HG02840 (cell line): ENCODE results near the gene FURIN.
"Not testable (repeated sequence)": the region's sequence is repeated elsewhere in the genome, so short reads cannot be mapped to it uniquely, and the experiment has no call there.

ENCODE experiments used
- ATAC-seq: cut with Tn5 transposase; IDR thresholded peaks from one replicate; pipeline ENCODE4 v1.9.1; 2021; ENCODE audit warnings: mild to moderate bottlenecking, moderate library complexity, moderate number of reproducible peaks; ENCODE audit not compliant: unreplicated experiment, low FRiP score

FURIN gene

DNA sequence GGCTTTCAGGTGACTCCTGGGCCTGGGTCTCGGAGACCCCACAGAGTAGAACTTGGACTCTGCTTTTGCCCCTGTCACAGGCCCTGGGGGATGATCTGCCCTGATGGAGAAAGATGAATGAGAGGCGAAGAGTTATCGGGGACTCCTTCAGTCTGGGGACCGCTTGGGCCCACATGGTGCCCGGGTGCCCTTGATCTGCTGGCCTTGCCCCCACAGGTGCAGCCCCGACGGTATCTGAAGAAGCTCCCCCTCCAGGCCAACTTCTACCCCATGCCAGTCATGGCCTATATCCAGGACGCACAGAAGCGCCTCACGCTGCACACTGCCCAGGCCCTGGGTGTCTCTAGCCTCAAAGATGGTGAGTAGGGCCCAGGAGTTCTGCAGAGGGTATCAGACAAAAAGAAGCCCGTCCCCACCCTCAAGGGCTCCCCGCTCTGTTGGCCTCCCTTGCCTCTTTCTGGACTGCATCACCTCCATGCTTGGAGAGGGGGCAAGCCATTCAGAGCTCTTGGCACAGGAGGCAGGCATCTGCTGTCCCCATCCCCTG lies 45.1 kb downstream of the FURIN start:
- ATAC-seq: no peak

- no peak for ATAC-seq
Measured at GRCh38 chr15:90914305-90915080, 46.1 kb downstream of the FURIN start.

DNA sequence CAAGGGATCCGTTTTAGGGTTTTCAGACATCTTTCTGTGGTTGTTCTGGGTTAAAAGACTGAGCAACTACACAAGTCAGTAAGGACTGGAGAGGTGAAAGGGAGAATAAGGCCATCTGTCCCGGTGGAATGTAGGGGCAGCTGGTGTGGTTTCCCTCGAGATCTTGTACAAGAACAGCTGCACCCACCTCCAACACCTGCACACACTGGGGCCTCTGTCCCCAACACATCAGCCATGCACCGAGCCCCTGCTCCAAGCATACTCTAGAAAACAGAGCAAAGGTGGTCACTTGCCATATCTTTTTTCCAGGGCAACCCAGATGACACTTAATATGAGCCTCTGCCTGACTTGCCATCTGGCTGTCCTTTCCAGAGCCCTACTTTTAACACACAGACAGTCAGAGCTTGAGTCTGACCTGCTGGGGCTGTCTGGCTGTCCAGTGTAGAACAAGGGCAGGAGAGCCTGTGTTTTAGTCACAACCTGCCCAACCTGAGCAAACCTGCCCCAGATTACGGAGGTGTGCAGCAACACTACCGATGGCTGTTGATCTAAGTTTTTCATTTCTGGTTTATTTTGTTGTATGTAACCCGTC lies 46.9 kb downstream of the FURIN start:
- no peak for ATAC-seq

- ATAC-seq: no peak
Measured at GRCh38 chr15:90915808-90916440, 47.5 kb downstream of the FURIN start.

DNA sequence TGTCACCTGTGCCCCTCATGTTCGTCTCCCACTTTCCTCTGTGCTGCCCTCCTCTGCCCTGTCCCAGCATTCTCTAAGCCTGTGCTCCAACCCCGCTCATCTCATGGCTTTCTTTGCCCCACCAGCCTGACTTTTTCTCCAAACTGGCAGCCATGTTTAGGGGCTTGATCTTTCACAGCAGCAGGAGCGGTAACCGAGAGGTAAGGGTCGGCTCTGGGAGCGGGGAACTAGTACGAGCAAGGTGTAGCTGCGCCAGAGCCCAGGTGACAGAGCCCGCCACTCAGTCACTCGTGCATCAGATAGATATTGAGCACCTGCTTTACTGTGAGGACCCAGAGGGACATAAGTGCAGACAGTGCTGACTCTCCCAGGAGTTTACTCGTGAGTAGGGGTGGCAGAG lies 48.1 kb downstream of the FURIN start:
- ATAC-seq: no peak

DNA sequence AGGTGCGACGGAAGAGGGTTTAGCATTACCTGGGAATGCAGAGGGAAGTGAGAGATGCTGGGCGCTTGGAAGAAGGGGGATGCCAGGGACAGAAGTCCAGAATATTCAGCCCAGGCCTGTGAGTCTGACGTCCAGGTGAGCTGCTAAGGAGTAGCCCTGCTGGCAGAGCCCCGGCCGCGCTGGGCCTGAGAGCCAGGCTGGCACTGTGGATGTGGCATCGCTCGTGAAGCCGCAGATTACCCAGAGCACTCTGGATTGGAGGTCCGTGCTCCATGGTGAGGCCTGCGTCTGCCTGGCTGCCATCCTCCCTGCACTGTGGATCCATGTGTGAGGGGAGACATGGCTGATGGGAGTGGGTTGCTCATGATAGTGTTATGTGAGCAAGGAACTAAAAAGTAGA lies 49.2 kb downstream of the FURIN start:
- no peak for ATAC-seq

GRCh38 chr15:90918034-90918788 lies 49.8 kb downstream of the FURIN start:
- no peak for ATAC-seq

DNA sequence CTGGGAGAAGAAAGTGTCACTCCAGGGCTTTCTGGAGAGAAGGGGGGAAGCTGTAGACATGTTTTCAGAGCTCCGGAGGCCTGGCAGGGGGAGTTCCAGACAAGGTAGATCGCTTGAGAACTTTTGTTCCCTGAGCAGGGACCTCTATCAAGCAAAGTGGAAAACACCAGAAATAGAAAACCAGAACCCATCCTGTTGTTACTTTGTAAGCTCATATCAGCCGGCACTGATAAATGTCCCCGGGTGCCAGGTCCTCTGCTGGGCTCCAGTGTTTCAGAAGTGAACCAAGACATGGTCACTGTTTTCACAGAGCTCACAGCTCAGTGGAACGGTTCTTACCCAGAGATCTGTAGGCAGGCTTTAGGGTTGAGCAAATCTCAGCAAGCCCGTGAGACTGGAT lies 50.4 kb downstream of the FURIN start:
- no peak for ATAC-seq

DNA sequence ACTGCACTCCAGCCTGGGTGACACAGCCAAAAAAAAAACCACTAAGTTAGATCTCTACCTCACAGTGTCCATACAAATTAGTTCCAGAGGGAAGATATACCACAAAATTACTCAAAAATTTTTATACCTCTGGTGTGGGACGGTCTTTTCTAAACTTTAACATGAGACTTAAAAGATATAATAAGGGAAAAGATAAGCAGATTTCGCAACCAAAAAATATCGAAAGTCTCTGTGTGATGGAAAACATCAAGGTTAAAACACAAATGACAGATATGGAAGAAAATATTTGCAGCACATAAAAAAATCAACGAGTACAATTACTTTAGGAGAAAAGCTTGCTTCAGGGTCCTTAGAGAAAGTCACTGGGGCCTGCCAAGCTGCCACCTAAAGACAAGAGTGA lies 53.5 kb downstream of the FURIN start:
- ATAC-seq: no peak

GRCh38 chr15:90922712-90923322 lies 54.4 kb downstream of the FURIN start:
- peak; percentile 51 for ATAC-seq

DNA sequence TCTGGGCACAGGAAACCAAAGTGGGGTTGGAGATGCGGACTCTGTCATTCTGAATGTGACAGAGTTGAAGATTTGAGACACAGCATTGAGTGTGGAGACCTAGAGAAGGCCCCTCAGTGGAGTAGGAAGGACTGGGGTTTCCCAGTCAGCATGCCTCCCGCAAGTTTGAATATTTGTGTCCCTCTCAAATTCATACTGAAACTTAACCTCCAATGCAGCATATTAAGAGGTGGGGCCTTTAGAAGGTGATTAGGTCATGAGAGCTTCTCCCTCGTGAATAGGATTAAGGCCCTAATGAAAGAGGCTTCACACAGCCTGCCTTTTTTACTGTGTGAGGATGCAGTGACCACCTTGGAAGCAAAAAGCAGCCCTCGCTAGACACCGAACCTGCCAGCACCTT lies 56.0 kb downstream of the FURIN start:
- ATAC-seq: peak; percentile 58

GRCh38 chr15:90926766-90927165 lies 58.4 kb downstream of the FURIN start:
- ATAC-seq: not testable (repeated sequence)

GRCh38 chr15:90928106-90928505 lies 59.7 kb downstream of the FURIN start:
- not testable (repeated sequence) for ATAC-seq

GRCh38 chr15:90929246-90930019 lies 61.0 kb downstream of the FURIN start:
- no peak for ATAC-seq

- ATAC-seq: no peak
Measured at GRCh38 chr15:90930861-90931574, 62.6 kb downstream of the FURIN start.

- ATAC-seq: no peak
Measured at GRCh38 chr15:90931575-90931827, 63.1 kb downstream of the FURIN start.

GRCh38 chr15:90931828-90932659 lies 63.7 kb downstream of the FURIN start, which contains the start of gene HDDC3:
HDDC3 (minus strand) TSS chr15:90932549; CDS start chr15:90932540, 9 bp downstream.
- peak; percentile 37 for ATAC-seq

GRCh38 chr15:90932660-90932991 lies 64.2 kb downstream of the FURIN start:
- ATAC-seq: no peak
